HUDEP-2 (cell line): Measurements from ENCODE around the gene HTRA3.

Source experiments
- DNase-seq, 76 experiments: peaks; one replicate each; lab custom pipeline; 2025; ENCODE audit not compliant: unreplicated experiment in 76 of 76; lab: John Stamatoyannopoulos, UW

HTRA3 gene

DNA sequence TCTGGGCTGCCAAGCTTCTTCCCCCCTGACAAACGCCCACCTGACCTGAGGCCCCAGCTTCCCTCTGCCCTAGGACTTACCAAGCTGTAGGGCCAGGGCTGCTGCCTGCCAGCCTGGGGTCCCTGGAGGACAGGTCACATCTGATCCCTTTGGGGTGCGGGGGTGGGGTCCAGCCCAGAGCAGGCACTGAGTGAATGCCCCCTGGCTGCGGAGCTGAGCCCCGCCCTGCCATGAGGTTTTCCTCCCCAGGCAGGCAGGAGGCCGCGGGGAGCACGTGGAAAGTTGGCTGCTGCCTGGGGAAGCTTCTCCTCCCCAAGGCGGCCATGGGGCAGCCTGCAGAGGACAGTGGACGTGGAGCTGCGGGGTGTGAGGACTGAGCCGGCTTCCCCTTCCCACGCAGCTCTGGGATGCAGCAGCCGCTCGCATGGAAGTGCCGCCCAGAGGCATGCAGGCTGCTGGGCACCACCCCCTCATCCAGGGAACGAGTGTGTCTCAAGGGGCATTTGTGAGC is 37.0 kb downstream of the HTRA3 start:
- no peak for DNase-seq

DNA sequence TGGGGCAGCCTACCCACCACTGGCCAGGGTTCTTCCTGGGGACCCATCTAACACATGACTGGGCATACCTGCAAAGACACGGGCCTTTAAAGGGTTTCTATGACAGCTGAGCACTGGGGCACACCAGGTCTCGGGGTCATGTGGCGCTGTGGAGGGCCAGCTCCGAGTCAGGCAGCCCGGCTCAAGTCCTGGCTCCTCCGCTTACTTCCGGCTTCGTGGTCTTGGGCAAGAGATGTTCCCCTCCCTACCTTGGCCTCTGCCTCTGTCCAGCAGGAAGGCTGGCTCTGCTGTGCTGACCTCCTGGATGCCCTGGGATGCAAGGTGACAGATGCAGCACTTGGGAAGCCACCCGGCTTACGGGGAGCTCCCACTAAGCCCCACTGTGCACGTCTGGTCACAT is 37.6 kb downstream of the HTRA3 start:
- DNase-seq, result no peak

DNA sequence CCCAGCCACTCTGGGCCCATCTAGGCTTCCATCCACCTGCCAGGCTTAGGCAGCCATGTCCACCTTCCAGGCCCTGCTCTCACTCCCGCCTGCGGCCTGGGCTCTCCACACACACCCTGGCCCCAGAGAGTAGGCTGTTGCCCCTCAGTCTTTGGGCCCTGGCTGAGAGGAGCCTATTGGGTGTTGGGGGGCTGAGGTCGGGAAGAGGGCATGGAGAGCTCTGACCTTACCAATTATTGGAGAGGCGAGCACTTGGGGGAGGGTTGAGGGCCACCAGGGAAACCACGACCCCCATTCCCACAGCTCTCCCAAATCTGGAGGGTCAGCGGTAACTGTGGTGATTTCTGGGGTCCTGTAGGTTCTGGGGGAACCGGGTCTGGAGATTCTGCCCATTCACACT is 38.2 kb downstream of the HTRA3 start:
- DNase-seq, result no peak

DNA sequence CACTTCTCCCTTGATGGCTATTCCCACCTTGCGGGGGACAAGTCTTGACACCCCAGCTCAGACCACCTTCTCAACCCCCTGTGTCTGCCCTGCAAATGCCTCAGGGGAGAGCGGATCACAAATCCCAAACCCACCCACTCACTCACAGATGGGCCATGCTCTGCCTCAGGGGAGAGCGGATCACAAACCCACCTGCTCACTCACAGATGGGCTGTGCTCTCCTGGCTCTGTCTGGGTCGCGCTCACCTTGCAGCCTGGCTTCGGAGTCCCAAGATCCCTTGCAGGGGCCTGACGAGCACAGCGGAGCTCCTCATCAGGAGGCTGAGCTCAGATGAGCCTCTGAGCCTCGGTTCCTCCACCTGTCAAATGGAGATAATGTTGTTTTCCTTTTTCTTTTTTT is 38.6 kb downstream of the HTRA3 start:
- DNase-seq, result no peak

DNA sequence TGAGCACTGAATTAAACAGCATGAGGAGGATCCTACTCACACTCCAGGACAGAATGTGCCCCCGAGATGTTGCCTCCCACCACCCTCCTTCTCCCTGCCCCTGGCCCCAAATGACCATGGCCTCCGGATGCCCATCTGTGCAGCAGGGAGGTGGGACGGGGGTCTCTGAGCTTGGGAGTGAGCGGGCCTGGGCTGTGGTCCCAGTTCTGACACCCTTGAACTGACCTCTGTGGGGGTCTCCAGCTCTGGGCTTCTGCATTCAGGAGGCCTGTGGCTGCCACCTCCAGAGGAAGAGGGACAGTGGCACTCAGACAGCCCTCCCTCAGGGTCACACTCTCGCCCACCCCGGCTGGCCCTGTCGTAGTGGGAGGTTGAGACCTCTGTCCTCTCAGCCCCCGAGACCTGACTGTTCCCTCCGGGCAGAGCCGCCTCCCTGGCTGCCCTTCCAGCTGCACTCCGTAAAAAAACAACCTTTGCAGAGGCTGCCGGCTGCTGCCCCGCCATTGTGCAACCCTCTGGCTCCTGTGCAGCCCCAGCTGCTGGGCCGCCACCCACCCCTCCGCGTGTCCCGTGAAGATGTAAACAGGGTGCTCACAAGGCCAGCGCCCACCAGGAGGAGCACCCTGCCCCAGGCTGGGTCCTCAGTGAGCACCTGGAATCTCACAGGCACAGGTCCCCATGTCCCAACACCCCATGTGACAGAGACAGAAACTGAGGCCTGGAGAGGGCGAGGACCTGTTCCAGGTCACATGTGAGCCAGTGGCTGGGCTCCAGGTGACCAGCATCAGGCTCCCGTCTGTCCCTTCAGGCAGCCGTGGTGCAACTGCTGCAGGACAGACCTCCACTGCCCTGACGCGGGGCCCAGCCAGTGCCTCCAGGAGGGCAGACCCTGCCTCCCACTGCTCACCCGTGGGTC is 39.6 kb downstream of the HTRA3 start:
- no peak for DNase-seq

DNA sequence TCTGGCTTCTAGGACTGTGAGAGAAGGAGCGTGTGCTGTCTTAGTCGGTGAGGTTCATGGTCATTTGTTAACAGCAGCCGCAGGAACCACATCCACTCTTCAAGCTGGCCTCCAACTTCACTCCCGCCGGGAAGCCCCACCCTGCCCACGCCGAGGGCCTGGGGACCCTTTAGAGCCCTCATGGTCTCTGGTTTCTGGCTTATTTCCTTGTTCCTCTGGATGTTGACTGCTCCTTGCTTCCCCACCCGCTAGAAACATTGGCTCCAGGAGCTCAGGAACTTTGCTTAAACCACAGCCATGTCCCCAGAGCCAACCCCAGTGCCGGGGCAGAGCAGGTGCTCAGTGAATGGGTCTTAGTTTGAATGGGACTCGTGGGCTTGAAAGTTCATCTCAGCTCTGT is 40.8 kb downstream of the HTRA3 start:
- DNase-seq, result no peak

DNA sequence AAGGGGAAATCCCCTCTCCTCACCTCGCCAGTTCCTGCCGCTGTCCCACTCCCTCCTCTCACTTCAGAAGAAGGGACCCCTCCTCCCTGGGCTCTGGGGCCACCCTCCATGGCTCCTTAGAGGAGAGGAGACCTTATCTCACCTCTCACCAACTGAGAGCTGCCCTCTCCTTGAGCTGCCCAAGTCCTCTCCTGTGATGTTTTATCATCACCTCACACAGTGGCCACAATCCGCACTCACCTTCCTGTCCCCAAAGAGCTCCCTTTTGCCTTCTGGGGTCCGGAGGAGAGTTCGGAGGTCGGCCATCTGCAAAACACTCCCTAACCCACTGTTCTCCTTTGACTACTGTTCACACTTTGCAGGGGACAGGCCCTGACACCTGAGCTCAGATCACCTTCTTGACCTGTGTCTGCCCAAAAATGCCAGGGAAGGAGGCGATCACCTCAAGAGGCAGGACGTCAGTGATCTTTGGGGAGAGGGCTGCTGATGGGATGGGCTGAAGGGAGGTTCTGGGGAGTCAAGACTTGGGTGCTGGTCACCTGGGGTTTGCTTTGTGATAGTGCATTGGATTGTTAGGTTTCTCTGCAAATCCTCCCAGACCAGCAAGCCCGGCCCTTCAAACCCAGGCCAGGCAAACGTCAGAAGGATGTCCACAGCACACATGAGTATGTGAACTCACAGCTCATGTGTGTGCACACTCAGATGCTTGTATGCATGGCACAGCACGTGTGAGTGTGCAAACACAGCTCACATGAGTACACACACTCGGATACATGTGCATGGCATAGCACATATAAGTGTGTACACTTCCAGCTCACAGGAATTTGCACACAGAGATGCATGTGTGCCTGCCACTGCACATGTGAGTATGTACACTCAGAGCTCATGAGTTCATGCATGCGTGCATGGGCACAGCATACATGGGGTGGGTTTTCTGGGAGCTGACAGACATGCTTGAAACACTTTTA is 41.8 kb downstream of the HTRA3 start:
- DNase-seq, result no peak

DNA sequence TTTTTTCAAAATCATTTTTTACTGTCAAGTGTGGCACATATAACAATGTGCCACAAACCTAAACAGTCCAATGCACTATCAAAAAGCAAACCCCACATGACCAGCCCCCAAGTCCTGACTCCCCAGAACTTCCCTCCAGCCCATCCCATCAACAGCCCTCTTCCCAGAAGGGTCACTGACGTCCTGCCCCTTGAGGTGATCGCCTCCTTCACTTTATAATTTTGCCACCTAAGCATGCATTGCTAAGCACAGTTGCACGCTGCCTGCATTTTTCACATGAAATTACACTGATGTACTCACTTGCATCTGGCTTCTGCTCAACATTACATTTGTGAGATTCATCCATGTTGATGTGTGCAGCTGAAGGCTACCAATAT is 42.5 kb downstream of the HTRA3 start:
- no peak for DNase-seq

DNA sequence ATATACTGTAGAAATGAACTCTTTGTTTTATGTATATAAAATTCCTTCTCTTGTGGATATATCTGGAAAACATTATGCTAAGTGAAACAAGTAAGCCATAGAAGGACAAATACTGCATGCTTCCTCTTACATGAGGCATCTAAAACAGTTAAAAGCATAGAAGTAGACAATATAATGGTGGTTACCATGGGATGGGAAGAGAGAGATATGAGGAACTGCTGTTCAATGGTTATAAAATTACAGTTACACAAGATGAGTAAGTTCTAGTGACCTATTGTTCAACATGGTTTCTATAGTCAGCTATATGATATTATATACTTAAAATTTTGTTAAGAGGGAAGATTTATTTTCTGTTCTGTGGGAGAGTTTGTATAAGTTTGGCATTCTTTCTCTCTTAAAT is 43.4 kb downstream of the HTRA3 start:
- no peak for DNase-seq

DNA sequence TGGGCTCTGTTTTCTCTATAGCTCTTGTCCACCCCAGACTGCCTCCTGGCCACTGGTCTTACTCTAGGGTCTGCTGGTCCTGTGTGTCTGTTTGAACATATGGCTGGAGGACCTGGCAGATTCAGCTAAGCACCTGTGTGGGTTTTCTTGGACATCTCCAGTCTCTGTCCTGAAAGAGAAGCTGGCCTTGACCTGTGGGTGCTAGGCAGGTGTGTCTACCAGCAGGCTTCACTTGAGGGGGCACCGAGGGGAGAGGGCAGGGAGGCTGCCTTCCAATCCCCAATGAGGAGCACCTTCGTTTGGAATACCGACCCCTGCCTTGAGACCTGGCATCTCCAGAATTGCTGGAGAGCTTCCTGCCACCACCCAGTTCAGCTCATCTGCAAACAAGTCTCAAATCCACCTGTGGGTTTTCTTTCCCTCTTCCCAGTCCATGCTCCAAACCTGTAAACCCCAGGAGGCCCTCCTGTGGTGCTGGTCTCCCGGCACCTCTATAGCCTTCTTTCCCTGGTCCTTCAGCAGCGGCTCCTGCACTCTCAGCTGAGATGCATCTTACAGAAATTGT is 45.2 kb downstream of the HTRA3 start:
- no peak for DNase-seq

DNA sequence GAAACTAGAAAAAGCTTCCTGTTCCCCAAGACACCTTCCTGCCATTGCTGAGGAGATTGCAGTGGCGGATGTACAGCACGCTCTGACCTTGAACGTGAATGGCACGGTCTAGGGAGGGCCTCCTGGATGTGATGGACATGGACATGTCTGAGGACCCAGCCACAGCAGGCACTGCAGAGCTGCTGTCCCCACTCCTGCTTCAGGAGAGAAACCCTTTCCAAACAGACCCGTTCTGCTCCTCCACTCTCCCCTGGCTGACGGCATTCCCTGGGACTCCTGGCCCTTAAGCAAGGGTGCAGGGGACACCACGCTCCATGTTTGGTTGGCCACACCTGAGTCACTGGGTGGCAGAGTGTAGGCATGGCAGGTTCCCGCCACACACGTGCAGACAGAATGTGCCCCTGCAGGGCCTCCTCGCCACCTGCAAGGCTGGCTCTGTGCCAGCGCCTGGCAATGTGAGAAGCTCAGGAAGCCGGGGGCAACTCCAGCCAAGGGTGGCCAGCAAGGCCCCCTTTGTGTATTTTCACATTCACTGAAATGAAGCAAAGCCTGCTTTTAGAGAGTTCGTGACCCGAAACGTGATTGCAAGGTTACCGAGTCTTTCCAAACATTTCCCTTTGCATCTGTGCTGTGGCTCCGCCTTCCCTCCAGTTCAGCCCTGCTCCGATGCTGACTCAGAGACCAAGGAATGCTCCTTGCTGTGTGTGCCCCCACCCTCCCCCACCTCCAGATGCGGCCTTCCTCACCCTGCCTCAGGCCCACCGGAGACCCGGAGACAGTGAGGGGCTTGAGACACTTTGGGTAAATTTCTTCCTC is 46.1 kb downstream of the HTRA3 start:
- DNase-seq, result no peak

DNA sequence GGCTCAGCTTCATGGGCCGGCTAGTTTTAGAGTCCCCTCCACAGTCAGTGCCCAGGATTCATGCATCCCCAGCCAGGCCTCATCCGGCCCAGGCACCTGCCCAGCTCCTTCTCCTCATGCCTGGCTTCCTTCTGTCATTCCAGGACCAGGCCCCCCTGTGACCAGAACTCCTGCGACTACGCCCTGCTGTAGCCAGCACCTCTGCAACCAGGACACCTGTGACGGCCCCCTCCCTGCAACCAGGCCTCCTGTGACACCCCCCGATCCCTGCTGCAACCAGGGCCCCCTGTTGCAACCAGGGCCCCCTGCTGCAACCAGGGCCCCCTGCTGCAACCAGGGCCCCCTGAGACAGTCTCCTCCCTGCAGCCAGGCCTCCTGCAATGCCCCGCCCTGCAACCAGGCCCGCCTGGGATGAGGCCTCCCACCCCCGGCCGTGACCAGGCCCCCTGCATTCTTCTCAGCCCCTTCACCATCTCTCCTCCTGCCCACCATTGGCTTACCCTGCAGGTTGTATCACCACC is 46.8 kb downstream of the HTRA3 start:
- DNase-seq, result no peak

DNA sequence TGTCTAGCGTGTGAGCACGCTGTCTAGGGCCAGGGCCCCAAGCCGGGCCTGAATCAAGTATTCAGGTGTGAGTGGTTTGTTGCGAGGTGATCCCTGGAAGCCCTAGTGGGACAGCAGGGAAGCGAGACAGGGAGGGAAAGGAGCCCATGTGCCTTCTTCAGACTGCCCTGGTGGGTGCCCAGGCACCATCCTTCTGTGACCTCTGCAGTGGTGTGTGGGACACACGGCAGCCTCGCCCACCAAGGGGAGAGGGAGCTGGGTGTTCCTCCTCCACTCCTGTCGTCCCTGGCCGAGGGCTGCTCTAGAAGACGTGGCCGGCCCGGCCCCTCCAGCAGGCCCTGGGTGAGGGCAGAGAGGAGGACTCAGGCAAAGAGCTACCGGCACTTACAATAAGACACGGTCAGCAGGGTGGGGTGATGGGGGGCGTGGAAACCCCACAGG is 47.4 kb downstream of the HTRA3 start:
- no peak for DNase-seq

DNA sequence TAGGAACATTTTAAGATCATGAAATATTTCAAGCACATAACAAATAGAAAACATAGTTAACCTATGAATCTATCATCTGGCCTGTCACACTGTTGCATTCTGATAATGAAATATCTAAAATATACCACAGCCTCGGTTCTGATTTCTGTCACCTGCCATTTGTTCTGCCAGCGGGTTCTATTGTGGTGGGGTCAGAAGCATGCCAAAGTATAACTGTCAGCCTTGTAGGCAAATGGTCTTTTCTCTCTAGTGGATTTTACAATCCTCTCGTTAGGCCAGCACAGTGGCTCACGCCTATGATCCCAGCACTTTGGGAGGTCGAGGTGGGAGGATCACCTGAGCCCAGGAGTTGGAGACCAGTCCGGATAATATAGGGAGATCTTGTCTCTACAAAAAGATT is 47.9 kb downstream of the HTRA3 start:
- no peak for DNase-seq

DNA sequence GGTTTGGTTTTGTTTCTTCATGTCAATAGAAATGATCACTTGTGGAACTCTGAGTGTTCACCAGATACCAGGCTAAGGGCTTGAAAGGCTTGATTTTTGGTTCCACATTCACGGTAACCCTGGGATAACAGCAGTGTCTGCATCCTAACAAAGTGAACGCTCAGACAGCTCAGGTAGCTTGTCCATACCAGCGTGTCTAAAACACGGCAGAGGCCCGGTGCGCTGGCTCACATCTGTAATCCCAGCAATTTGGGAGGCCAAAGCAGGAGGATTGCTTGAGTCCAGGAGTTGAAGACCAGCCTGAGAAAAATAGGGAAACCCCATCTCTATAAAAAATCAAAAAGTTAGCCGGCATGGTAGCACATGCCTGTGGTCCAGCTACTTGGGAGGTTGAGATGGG is 49.0 kb downstream of the HTRA3 start:
- DNase-seq, result no peak

DNA sequence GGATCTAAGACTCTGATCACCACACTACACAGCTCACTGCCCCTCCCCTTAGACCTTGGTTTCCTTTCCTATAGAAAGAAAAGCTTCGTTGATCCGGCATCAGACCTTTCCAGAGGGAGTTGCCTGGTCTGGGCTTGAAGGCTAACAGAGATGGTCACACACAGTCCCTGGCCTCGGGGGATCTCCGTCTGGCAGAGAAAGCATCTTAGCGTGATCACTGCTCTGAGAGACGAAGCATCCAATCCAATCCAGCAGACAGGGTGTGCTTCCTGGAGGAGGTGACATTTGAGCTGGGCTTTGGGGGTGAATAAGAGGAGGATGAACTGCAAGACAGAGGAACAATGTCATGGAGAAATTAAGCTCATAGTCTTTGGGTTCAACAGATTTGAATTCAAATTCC is 49.5 kb downstream of the HTRA3 start:
- no peak for DNase-seq

DNA sequence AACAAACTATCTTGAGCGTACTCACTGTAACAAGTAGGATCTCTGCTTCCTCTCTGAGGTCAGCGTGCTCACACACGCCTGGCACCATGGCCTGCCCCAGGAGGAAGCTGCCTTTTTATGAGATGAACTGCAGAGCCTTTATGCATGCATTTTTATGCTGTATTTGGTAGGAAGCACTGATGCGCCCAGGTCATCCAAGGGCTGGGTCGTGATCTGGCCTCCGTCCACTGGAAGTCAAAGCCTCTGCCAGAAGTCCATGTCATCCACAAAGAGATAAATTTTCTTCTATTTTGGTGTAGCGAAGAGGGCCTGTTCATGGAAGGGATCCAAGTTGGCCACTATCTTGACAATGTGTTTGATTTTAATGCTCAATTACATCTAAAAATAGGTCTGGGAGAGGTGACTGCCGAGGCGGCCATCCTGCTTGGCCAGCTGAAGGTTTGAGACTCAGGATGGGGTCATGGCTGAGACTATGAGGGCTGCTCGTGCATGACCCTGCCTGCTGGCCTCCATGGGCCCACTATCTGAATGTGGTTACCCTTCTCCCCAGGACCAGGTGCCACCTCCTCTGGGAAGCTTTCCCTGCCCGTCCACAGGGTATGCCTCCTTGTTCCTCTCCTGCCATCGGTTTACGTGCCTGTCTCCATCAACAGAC is 50.3 kb downstream of the HTRA3 start:
- no peak for DNase-seq

DNA sequence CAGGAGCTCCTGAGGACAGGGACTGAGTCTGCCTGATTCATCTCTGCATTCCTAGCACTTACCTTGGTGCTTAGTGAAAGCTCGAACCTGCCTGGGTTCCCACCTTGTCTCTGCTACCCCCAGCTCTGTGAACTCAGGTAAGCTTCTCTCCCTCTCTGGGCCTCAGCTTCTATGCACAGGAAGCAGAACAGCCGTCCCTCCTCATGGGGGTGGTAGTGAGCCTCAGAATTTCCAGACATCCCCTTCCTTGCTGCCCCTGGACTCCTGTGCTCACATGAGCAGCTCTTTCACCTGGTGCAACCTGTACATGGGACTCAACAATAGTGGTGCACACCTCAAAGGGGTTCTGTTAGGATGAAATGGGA is 50.8 kb downstream of the HTRA3 start:
- DNase-seq, result peak in 3 of 76 experiments; percentile 2 to 6 (median 4)

DNA sequence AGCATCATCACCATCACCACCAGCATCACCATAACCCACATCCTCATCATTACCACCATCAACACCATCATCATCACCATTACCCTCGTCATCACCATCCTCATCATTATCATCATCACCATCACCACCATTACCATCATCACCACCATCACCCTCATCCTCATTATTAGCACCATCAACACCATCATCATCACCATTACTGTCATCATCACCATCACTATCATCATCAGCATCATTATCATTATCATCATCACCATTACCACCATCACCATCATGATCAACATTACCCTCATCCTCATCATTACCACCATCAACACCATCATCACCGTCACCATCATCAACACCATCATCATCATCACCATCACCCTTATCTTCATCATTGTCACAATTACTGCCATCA is 51.7 kb downstream of the HTRA3 start:
- no peak for DNase-seq

DNA sequence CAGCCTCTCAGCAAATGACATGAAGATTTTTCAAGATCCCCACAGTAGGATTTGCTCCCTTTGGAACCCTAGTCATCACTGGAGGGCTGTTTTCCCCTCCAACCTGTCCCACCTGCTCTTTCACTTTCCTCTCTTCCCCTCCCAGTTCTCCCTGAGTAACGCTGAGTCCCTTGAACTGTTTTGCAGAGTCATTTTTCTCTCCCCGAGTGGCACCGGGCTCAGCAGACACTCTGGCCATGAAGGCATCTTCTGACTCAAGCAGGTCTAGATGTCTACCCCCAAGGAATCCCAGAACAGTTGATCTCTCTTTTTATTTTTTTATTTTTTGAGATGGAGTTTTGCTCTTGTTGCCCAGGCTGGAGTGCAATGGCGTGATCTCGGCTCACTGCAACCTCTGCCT is 52.2 kb downstream of the HTRA3 start:
- DNase-seq, result no peak
